ENCODE data around the gene RGS14. TPM values are rescaled to one million over a fixed set of nuclear protein-coding genes. Genes with fewer than 3 reads are reported as not detected.

RGS14 gene
- total and polyA plus RNA-seq, 9 donors: 0.73 to 27.0 (median 7.2) TPM

- TF ChIP-seq EP300 (IDR thresholded peaks at IDR 0.05) (no peak), CTCF (IDR thresholded peaks at IDR 0.05) (no peak), POLR2A (IDR thresholded peaks at IDR 0.05) (no peak)
- intact Hi-C loops (cut with DNase I): no loop called here
- 70 to 78% (median 73%) methylated on average over 3 of the region's 3 CpGs for WGBS, 3 donors
- H3K36me3 ChIP-seq: no peaks in the 10 kb centered on the region
- no peaks in the 10 kb centered on the region for H3K27me3 ChIP-seq
- H3K4me3 ChIP-seq: no peak overlapping the region
- no peaks in the 10 kb centered on the region for H3K9me3 ChIP-seq
- H3K4me1 ChIP-seq (ENCODE audit: insufficient read depth): peaks cover 12% of the 10 kb centered on the region
- no peak for DNase-seq
- H3K27ac ChIP-seq: no peak overlapping the region
Observed at GRCh38 chr5:177354711-177355110, 3.0 kb upstream of the RGS14 start.

- Histone ChIP-seq H3K27me3 (no peaks in the 10 kb centered on the region), H3K4me3 (no peak overlapping the region), H3K36me3 (no peaks in the 10 kb centered on the region), H3K27ac (no peak overlapping the region), H3K9me3 (no peaks in the 10 kb centered on the region), H3K4me1 (ENCODE audit: insufficient read depth) (peaks cover 8% of the 10 kb centered on the region)
- TF ChIP-seq EP300 (IDR thresholded peaks at IDR 0.05): no peak
- TF ChIP-seq CTCF (IDR thresholded peaks at IDR 0.05): no peak
- TF ChIP-seq POLR2A (IDR thresholded peaks at IDR 0.05): no peak
- WGBS, 3 donors: 81 to 85% (median 85%) methylated on average over 1 of the region's 1 CpG
- DNase-seq: no peak
- intact Hi-C loops (cut with DNase I): no loop called here
Observed at GRCh38 chr5:177355162-177355867, 2.4 kb upstream of the RGS14 start.

- DNase-seq: no peak
- H3K27ac ChIP-seq: no peak overlapping the region
- no peak overlapping the region for H3K4me3 ChIP-seq
- TF ChIP-seq POLR2A (IDR thresholded peaks at IDR 0.05): no peak
- TF ChIP-seq CTCF (IDR thresholded peaks at IDR 0.05): no peak
- TF ChIP-seq EP300 (IDR thresholded peaks at IDR 0.05): no peak
- no peaks in the 10 kb centered on the region for H3K9me3 ChIP-seq
- WGBS, 3 donors: 9 to 12% (median 11%) methylated on average over 1 of the region's 1 CpG
- no peaks in the 10 kb centered on the region for H3K27me3 ChIP-seq
- intact Hi-C loops (cut with DNase I): no loop called here
- peaks cover 4% of the 10 kb centered on the region for H3K4me1 ChIP-seq (ENCODE audit: insufficient read depth)
- no peaks in the 10 kb centered on the region for H3K36me3 ChIP-seq
Observed at GRCh38 chr5:177355868-177356168, 1.9 kb upstream of the RGS14 start.

GRCh38 chr5:177356746-177357145, 978 bp upstream of the RGS14 start:
- intact Hi-C loops (cut with DNase I): no loop called here
- 56 to 64% (median 62%) methylated on average over 3 of the region's 3 CpGs for WGBS, 3 donors
- TF ChIP-seq EP300 (IDR thresholded peaks at IDR 0.05) (no peak), CTCF (IDR thresholded peaks at IDR 0.05) (no peak), POLR2A (IDR thresholded peaks at IDR 0.05) (no peak)
- Histone ChIP-seq H3K4me1 (ENCODE audit: insufficient read depth) (peaks cover 3% of the 10 kb centered on the region), H3K27me3 (no peaks in the 10 kb centered on the region), H3K27ac (no peak overlapping the region), H3K9me3 (no peaks in the 10 kb centered on the region), H3K4me3 (no peak overlapping the region), H3K36me3 (no peaks in the 10 kb centered on the region)
- no peak for DNase-seq
